GM18858 (cell line): ENCODE results near the gene NAPSA.
"Not testable (repeated sequence)": the region's sequence is repeated elsewhere in the genome, so short reads cannot be mapped to it uniquely, and the experiment has no call there.

Source experiments
- ATAC-seq: cut with Tn5 transposase; IDR thresholded peaks from one replicate; pipeline ENCODE4 v1.9.1; 2021; ENCODE audit not compliant: unreplicated experiment

Gene NAPSA

GRCh38 chr19:50361290-50362029, 4.0 kb downstream of the NAPSA start:
- ATAC-seq, result no peak

GRCh38 chr19:50359328-50359818, 6.1 kb downstream of the NAPSA start:
- no peak for ATAC-seq

- no peak for ATAC-seq
These were observed 6.7 kb downstream of the NAPSA start for GRCh38 chr19:50358483-50359327.

- no peak for ATAC-seq
These were observed 8.0 kb downstream of the NAPSA start for GRCh38 chr19:50357178-50358100.

- ATAC-seq, result no peak
These were observed 8.7 kb downstream of the NAPSA start for GRCh38 chr19:50356691-50357177.

GRCh38 chr19:50353487-50353880, 12.0 kb downstream of the NAPSA start:
- not testable (repeated sequence) for ATAC-seq

- ATAC-seq, result no peak
These were observed 13.2 kb downstream of the NAPSA start for GRCh38 chr19:50352242-50352641.

- no peak for ATAC-seq
These were observed 16.0 kb downstream of the NAPSA start for GRCh38 chr19:50349277-50350057.

GRCh38 chr19:50347089-50347581, 18.3 kb downstream of the NAPSA start:
- ATAC-seq, result not testable (repeated sequence)

GRCh38 chr19:50344661-50345318, 20.6 kb downstream of the NAPSA start:
- ATAC-seq, result no peak

- peak; percentile 53 for ATAC-seq
These were observed 24.3 kb downstream of the NAPSA start for GRCh38 chr19:50341091-50341564.

GRCh38 chr19:50340331-50340730, 25.1 kb downstream of the NAPSA start:
- no peak for ATAC-seq

GRCh38 chr19:50337031-50337430, 28.4 kb downstream of the NAPSA start:
- not testable (repeated sequence) for ATAC-seq

GRCh38 chr19:50334741-50335421, 30.6 kb downstream of the NAPSA start:
- no peak for ATAC-seq

GRCh38 chr19:50333737-50334617, 31.5 kb downstream of the NAPSA start:
- ATAC-seq, result peak; percentile 20

GRCh38 chr19:50333235-50333736, 32.2 kb downstream of the NAPSA start:
- peak; percentile 41 for ATAC-seq
